Neural cell (in vitro differentiated cells): ENCODE measurements around the gene BLTP2. TPM values are rescaled to one million over a fixed set of nuclear protein-coding genes. Genes with fewer than 3 reads are reported as not detected.
A peak's percentile ranks its signal among the peaks of the same experiment; 100 is the strongest.

Experiments
- H2AFZ ChIP-seq: fragments of 200-600, 300-800 bp; sonication (generic), shearing (Covaris generic); 2 replicates; pipeline ENCODE4 v1.6.0; 2014; ENCODE audit warnings: low read depth, mild to moderate bottlenecking, antibody characterized with exemption, low read length, moderate library complexity
- H3F3A ChIP-seq: fragments of 200-600 bp; shearing (Covaris generic); 2 replicates; pipeline ENCODE4 v1.6.1; 2016; ENCODE audit warnings: mild to moderate bottlenecking, moderate library complexity, mixed read lengths, antibody characterized with exemption, low read length; ENCODE audit not compliant: insufficient read depth, poor library complexity, severe bottlenecking
- H3K27ac ChIP-seq: fragments of 200-600, 300-800 bp; sonication (generic), shearing (Covaris generic); 2 replicates; pipeline ENCODE4 v1.5.1; 2014; ENCODE audit warnings: mild to moderate bottlenecking, low read length, moderate library complexity
- H3K27me3 ChIP-seq: fragments of 300-800, 200-600 bp; sonication (generic), shearing (Covaris generic); 2 replicates; pipeline ENCODE4 v1.6.0; 2014; ENCODE audit warnings: mild to moderate bottlenecking, low read depth, low read length, moderate library complexity; ENCODE audit not compliant: insufficient read depth
- H3K36me3 ChIP-seq: fragments of 300-800, 200-600 bp; sonication (generic), shearing (Covaris generic); 2 replicates; pipeline ENCODE4 v1.5.1; 2014; ENCODE audit warnings: mild to moderate bottlenecking, antibody characterized with exemption, low read length, moderate library complexity; ENCODE audit not compliant: insufficient read depth
- H3K4me2 ChIP-seq: fragments of 300-800, 200-600 bp; sonication (generic), shearing (Covaris generic); 2 replicates; pipeline ENCODE4 v1.6.0; 2014; ENCODE audit warnings: mild to moderate bottlenecking, low read length
- H3K4me3 ChIP-seq: fragments of 300-800, 200-600 bp; sonication (generic), shearing (Covaris generic); 2 replicates; pipeline ENCODE4 v1.5.1; 2014; ENCODE audit warnings: mild to moderate bottlenecking, low read length, moderate library complexity
- H3K79me2 ChIP-seq: fragments of 200-600 bp; shearing (Covaris generic); replicated peaks from 2 replicates; pipeline ENCODE4 v1.6.0; 2014; ENCODE audit warnings: mild to moderate bottlenecking, low read length, moderate library complexity; ENCODE audit not compliant: insufficient read depth
- H3K9ac ChIP-seq: fragments of 300-800, 200-600 bp; sonication (generic), shearing (Covaris generic); 2 replicates; pipeline ENCODE4 v1.6.1; 2016; ENCODE audit warnings: mild to moderate bottlenecking, low read length, mixed read lengths
- H3K9me2 ChIP-seq: fragments of 200-600 bp; shearing (Covaris generic); 2 replicates; pipeline ENCODE4 v1.6.1; 2016; ENCODE audit warnings: mild to moderate bottlenecking, low read length, mixed read lengths; ENCODE audit not compliant: insufficient read depth
- H3K9me3 ChIP-seq: fragments of 200-600, 300-800 bp; sonication (generic), shearing (Covaris generic); 2 replicates; pipeline ENCODE4 v1.6.1; 2016; ENCODE audit warnings: mild to moderate bottlenecking, mixed run types, low read length, moderate library complexity, mixed read lengths
- H4K20me1 ChIP-seq: fragments of 200-600 bp; shearing (Covaris generic); 2 replicates; pipeline ENCODE4 v1.6.1; 2016; ENCODE audit warnings: mild to moderate bottlenecking, mixed run types; ENCODE audit not compliant: insufficient read depth
- EP300 ChIP-seq: fragments of 450-650 bp; conservative IDR thresholded peaks from 2 replicates; pipeline ENCODE4 v1.6.1; 2014; ENCODE audit warnings: antibody characterized with exemption, mild to moderate bottlenecking, moderate library complexity; ENCODE audit not compliant: poor library complexity, severe bottlenecking
- EZH2 ChIP-seq: fragments of 200-600, 300-800 bp; shearing (Covaris generic), sonication (generic); IDR thresholded peaks from 2 replicates; pipeline ENCODE4 v1.6.1; 2014; ENCODE audit warnings: antibody characterized with exemption, low read length, borderline replicate concordance, mild to moderate bottlenecking; ENCODE audit not compliant: insufficient read depth, poor library complexity, severe bottlenecking
- MXI1 ChIP-seq: fragments of 450-650 bp; conservative IDR thresholded peaks from 2 replicates; pipeline ENCODE4 v1.6.1; 2014; ENCODE audit warnings: antibody characterized with exemption, mild to moderate bottlenecking; ENCODE audit not compliant: poor library complexity, severe bottlenecking
- POLR2AphosphoS5 ChIP-seq: IDR thresholded peaks from 2 replicates; pipeline ENCODE4 v1.6.1; 2012
- TAF1 ChIP-seq: IDR thresholded peaks from 2 replicates; pipeline ENCODE4 v1.6.1; 2012; ENCODE audit warnings: low read depth
- polyA plus RNA-seq: library from polyadenylated mRNA; depleted of rRNA; stranded (reverse); fragments of >200 nt; gene quantifications from 2 replicates; pipeline ENCODE4 v1.2.3, GENCODE V29; 2014
- TF ChIP-seq, protein P1 (sequence below): fragments of 450-650 bp; IDR thresholded peaks from 2 replicates; pipeline ENCODE4 v1.5.1; 2014; ENCODE audit warnings: antibody characterized with exemption, mild to moderate bottlenecking, moderate library complexity; ENCODE audit not compliant: poor library complexity, severe bottlenecking

The BLTP2 gene
- polyA plus RNA-seq, 1 donor from 2014 or later = 54.4 TPM

DNA sequence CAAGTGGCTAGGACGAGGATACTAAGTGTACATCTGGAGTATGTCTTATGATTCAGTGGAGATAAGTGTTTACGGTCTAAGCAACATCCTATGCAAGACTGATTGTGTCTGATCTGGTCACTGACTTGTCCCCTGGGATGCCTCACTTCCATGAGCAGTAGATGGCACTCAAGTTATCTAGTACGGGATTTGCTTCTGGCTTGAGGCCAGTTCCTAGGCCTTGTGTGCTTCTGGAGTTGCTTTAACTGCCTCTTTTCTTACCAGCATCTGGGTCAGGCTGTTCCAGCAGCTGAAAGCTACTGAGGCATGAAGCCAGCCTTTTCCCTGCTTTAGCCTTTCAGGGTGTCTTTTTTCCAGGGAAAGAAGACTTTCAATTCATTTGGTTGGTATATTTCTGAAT is 40.0 kb upstream of the BLTP2 start:
- no peak overlapping the region for H3K4me2 ChIP-seq
- no peak overlapping the region for H3K9ac ChIP-seq
- no peaks in the 10 kb centered on the region for H3K9me2 ChIP-seq
- H3K4me3 ChIP-seq = no peak overlapping the region
- no peak overlapping the region for H2AFZ ChIP-seq
- no peaks in the 10 kb centered on the region for H3F3A ChIP-seq
- H3K79me2 ChIP-seq = no peaks in the 10 kb centered on the region
- TF ChIP-seq MXI1 (no peak), TAF1 (no peak), EZH2 (no peak)
- H3K36me3 ChIP-seq = peaks cover 28% of the 10 kb centered on the region
- H3K27me3 ChIP-seq = no peaks in the 10 kb centered on the region
- H3K27ac ChIP-seq = no peak overlapping the region
- no peaks in the 10 kb centered on the region for H3K9me3 ChIP-seq
- H4K20me1 ChIP-seq = no peaks in the 10 kb centered on the region

DNA sequence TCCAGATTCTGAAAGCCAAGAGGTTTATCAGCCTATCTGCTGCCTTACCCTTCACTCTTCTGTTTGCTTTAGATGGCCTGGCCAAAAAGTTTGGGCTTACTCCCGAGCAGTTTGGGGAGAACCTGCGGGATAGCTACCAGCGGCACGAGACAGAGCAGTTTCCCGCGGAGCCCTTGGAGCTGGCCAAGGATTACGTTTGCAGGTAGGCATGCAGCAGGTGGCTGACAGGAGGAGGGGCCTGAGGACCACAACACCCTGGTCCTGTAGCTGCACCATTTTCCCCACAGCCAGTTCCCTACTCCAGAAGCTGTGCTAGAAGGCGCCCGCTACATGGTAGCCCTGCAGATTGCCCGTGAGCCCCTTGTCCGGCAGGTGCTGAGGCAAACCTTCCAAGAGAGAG is 37.7 kb upstream of the BLTP2 start:
- Histone ChIP-seq H3K36me3 (peaks cover 23% of the 10 kb centered on the region), H3F3A (no peaks in the 10 kb centered on the region)

DNA sequence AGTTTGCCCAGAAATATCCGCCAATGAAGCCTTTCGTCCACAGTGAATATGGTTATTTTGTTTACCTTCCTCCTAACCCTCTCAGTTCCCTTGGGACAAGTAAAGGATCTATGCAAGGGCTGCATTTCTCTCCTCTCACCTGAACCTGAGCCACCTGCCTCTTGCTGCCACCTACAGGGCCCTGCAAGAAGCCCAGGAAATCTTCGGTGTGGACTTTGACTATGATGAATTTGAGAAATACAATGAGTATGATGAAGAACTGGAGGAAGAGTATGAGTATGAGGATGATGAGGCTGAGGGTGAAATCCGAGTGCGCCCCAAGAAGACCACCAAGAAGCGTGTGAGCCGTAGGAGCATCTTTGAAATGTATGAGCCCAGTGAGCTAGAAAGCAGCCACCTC is 31.0 kb upstream of the BLTP2 start:
- H3F3A ChIP-seq = no peaks in the 10 kb centered on the region
- no peak overlapping the region for H3K4me3 ChIP-seq
- peaks cover 11% of the 10 kb centered on the region for H3K36me3 ChIP-seq
- no peak overlapping the region for H3K9ac ChIP-seq
- H4K20me1 ChIP-seq = no peaks in the 10 kb centered on the region
- H3K4me2 ChIP-seq = no peak overlapping the region
- H3K9me2 ChIP-seq = no peaks in the 10 kb centered on the region
- no peaks in the 10 kb centered on the region for H3K27me3 ChIP-seq
- H3K27ac ChIP-seq = no peak overlapping the region
- H2AFZ ChIP-seq = no peak overlapping the region
- no peaks in the 10 kb centered on the region for H3K9me3 ChIP-seq
- TF ChIP-seq, protein P1, sequence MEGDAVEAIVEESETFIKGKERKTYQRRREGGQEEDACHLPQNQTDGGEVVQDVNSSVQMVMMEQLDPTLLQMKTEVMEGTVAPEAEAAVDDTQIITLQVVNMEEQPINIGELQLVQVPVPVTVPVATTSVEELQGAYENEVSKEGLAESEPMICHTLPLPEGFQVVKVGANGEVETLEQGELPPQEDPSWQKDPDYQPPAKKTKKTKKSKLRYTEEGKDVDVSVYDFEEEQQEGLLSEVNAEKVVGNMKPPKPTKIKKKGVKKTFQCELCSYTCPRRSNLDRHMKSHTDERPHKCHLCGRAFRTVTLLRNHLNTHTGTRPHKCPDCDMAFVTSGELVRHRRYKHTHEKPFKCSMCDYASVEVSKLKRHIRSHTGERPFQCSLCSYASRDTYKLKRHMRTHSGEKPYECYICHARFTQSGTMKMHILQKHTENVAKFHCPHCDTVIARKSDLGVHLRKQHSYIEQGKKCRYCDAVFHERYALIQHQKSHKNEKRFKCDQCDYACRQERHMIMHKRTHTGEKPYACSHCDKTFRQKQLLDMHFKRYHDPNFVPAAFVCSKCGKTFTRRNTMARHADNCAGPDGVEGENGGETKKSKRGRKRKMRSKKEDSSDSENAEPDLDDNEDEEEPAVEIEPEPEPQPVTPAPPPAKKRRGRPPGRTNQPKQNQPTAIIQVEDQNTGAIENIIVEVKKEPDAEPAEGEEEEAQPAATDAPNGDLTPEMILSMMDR = peak; percentile 39
- TF ChIP-seq EZH2 = no peak
- no peaks in the 10 kb centered on the region for H3K79me2 ChIP-seq

More for the DNA sequence above, 37.7 kb upstream of the BLTP2 start:
- Histone ChIP-seq H4K20me1 (no peaks in the 10 kb centered on the region), H3K27me3 (no peaks in the 10 kb centered on the region), H3K9me3 (no peaks in the 10 kb centered on the region), H3K4me3 (no peak overlapping the region), H3K4me2 (no peak overlapping the region), H3K27ac (no peak overlapping the region), H3K79me2 (no peaks in the 10 kb centered on the region), H3K9me2 (no peaks in the 10 kb centered on the region), H3K9ac (no peak overlapping the region), H2AFZ (no peak overlapping the region)
- TF ChIP-seq MXI1 = no peak

DNA sequence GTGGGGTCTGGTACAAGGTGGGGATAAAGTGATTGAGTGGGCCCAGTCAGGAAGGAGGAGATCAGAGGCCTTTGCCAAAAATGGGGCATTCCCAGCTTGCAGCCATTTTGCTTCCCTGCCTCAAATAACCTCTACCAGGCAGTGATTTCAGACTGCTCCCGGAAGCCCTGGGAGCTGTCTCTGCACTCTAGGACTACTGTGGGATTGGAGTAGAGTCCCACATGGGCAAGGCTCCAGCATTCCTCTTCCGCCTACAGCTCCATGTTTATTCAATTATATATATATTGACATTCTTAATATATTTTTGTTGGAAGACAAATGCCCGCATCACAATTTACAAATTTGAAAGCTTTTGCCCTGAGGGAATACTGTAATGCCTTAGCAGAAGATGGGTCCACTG is 30.5 kb upstream of the BLTP2 start:
- no peaks in the 10 kb centered on the region for H3K79me2 ChIP-seq
- no peak overlapping the region for H3K4me2 ChIP-seq
- no peaks in the 10 kb centered on the region for H4K20me1 ChIP-seq
- H3K9ac ChIP-seq = no peak overlapping the region
- H3K9me3 ChIP-seq = no peaks in the 10 kb centered on the region
- no peak overlapping the region for H2AFZ ChIP-seq
- H3K36me3 ChIP-seq = peaks cover 14% of the 10 kb centered on the region
- H3K27me3 ChIP-seq = no peaks in the 10 kb centered on the region
- no peaks in the 10 kb centered on the region for H3F3A ChIP-seq
- H3K4me3 ChIP-seq = no peak overlapping the region
- H3K9me2 ChIP-seq = no peaks in the 10 kb centered on the region
- H3K27ac ChIP-seq = no peak overlapping the region
- TF ChIP-seq POLR2AphosphoS5 = no peak
- TF ChIP-seq, protein P1 = no peak
- TF ChIP-seq EP300 = no peak
- no peak for TF ChIP-seq EZH2
- no peak for TF ChIP-seq MXI1
